Frontal cortex (tissue), 4 donors: ENCODE data around the gene OASL. TPM values are rescaled to one million over a fixed set of nuclear protein-coding genes. Genes with fewer than 3 reads are reported as not detected.

Experiments
- DNase-seq, 2 donors: peaks; one replicate each; pipeline ENCODE4 v3.0.0; 2012; ENCODE audit warnings: low spot score in 2 of 2
- FAIRE-seq: peaks from 2 replicates; lab custom pipeline; 2012; peaks lifted over from hg19 to GRCh38; lab: Jason Lieb, UNC
- total RNA-seq: library from RNA; depleted of rRNA; stranded (reverse); fragments of >200 nt; gene quantifications from one replicate; pipeline ENCODE4 v1.2.3, GENCODE V29; 2014
- donor health status: control.
- donor health status: control.
- donor health status: control.

The OASL gene
- total RNA-seq, 1 donor from 2014 or later: not detected

DNA sequence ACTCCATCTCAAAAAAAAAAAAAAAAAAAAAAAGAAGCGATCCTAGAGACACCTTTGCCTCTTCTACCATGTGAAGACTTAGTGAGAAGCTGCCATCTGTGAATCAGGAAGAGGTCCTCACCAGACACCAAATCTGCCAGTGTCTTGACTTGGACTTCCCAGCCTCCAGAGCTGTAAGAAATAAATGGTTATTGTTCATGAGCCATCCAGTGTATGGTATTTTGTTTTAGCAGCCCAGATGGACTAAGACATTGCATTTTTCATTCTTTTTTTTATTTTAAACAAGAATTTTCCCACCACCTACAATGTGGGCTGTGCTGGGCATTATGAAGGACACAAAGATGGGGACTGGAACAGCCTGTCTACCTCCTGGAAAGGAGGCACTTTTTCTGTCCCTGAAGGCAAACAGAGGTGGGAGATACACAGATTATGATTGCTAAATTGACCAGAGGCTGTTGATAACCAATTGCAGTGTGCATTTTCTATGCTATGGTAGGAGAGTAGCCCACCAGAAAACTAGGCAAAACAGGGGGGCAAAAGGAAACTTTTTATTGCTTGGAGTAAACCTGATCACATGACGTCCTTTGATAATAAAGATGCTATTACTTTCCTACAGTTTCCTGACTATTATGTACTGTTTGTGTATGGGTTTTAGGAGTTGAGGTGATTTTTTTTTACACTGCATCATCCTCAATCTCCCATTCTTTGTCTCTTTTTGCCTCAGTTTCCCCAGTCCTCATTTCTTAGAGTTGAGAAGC is 20.0 kb downstream of the OASL start:
- no peak for FAIRE-seq
- no peak for DNase-seq

DNA sequence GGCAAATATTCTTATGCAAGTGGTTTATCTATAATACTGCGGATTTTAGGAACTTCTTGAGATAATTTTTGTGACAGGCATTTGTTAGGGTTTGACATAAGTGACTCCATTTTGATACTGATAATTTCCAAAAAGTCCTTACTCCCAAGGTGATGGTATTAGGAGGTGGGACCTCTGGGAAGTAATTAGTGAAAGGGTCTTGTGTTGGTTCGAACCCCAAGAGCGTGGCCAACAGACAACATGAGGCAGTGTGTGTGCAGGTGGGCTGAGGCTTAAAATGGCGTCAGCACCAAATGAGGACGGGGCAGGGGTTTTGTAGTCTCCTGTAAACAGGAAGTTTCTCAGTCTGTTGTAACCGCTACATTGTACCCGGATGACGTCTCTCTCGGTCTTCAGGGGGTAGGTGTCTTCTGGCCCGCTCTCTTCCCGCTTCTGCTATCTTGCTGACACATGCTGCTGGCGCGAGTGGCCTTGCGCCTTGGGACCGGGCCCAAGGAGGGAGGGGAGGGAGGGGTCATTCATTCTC is 21.0 kb downstream of the OASL start:
- FAIRE-seq: no peak
- no peak for DNase-seq

DNA sequence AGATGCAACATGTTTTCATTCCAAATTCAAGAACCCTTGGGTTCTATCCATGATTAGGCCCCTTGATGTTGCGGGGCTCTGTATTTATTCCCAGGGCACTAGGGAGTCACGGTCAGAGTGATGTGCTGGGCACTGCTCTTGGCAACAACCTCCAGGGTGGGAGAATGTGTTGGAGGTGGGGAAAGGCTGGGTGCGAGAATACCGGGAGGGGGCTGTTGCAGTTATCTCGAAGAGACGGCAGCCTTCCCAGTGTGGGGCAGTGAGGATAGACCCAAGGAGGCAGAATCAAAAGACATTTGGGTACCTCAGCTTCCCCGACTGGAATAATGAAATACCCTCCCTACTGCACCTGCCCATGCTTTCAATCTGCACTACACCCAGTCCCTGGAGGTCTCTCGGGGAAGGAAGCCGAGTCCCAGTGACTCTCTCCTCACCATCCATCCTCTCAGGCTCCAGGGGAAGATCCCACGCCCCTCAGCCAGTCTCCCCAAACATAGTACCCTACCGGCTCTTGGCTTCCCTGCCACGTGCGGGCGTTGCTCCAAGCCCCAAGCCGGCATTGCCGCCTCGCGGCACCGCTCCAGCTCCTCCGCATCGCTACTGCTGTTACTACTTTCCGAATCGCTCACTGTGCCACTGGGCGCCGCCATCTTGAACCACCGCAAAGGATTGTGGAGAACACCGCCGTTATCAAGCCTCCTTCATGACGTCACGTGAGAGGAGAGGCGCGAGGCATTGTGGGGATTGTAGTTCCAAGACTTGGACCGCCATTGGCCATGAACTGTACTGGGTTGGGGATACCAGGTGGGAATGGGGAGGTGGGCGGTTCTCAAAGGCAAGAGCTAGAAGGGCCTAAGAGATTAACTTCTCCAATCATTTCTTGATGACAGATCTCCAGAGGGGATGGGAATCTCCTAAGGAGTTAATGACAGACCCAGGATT is 22.9 kb downstream of the OASL start, which contains the start of gene C12orf43:
C12orf43 (minus strand) TSS at position 663 of the 942 bp plus-strand sequence; CDS start at position 650, 13 bp downstream.
- FAIRE-seq: no peak
- DNase-seq: peak; percentile 82 to 93

DNA sequence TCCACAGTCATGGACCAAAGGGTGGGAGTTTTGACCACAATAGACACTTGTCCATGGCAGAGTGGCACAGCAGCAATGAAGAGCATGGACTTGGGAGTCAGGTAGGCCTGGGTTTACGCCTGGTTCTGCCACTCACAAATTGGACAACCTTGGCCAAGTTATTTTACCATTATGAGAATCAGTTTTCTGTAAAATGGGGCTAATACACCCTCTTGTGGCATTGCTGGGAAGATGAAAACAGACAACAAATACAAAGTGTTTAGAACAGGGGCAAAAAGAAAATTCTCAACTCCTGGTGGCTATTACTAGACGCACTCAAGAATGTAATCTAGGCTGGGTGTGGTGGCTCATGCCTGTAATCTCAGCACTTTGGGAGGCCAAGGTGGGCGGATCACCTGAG is 25.3 kb downstream of the OASL start:
- FAIRE-seq (no peak), DNase-seq (no peak)

DNA sequence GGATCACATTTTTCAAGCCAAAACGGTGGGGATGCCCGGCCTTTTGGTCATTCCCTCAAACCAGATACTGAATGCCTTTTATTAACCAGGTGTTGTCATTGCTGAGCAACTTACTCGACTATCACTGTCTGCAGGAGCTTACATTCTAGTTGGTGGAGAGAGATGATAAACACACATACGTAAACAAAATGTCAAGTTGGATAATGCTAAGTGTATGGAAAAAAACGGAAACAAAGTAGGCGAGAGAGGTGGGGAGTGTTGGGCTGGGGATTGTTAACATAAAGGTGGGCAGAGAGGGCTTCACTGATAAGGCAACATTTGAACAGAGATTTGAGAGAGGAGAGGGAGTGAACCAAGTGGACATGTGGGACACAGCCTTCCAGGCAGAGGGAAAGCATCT is 27.2 kb downstream of the OASL start:
- FAIRE-seq (no peak), DNase-seq (no peak)

DNA sequence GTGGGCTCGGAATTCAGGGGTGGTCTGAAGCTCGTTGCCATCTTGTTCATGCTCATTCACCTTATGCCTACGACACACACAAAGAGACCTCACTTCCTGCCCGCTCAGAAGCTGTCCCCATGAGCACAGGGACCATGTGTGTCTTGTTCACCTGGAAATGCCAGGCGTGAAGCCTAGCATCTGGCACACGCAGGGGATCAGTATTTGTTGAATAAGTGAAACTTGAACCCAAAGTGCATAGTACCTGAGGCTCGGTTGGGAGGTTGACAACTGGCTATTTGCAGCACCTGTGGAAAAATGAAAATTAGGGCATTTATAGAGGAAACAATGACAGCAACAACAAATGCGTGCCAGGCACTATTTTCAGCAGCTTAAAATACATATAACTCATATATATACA is 28.2 kb downstream of the OASL start:
- no peak for DNase-seq
- FAIRE-seq: no peak

DNA sequence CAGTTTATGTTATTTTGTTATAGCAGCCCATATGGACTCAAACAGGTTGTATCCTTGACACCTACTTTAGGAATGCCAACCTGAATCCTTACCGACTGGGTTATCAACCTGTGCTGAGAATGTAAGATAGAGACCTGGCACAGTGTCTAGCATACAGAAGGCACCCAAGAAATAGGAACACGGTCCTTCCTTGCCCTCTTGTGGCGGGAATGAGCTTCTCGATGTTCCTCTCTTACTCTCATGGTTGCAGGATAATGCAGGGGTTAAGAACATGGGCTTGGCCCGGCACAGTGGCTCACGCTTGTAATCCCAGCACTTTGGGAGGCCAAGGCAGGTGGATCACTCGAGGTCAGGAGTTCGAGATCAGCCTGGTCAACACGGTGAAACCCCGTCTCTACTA is 29.3 kb downstream of the OASL start:
- no peak for FAIRE-seq
- DNase-seq: no peak

DNA sequence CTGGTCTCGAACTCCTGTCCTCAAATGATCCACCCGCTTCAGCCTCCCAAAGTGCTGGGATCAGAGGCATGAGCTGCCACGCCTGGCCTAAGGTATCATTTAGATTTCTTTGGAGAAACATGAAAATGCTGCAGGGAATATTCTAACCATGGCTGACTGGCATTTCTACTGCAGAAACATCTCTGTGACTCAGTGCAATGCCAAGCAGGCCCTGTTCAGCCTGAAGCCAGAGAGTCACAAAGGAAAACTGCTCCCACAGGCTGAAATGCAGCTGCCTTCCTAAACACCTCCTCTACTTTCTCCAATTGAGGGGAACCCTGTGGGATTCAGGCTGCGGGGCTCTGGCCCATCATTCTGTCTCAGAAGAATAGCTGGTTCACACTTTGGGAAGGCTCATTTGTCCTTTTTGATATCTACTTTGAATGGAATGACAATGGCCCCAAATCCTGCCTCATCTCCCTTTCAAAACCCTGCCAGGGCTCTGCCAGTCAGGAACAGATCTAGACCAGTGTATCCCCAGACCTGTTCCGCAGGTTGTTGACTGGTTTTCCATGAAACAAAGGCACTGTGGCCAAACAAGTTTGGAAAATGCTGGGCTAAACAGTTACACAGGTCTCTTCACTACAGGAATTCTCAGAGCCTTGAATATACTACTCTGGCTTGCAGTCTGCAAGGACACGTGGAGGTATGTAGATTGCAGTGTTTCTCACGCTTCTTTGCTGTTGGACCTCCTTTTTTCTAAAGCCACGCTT is 30.5 kb downstream of the OASL start:
- DNase-seq: no peak
- FAIRE-seq: no peak

DNA sequence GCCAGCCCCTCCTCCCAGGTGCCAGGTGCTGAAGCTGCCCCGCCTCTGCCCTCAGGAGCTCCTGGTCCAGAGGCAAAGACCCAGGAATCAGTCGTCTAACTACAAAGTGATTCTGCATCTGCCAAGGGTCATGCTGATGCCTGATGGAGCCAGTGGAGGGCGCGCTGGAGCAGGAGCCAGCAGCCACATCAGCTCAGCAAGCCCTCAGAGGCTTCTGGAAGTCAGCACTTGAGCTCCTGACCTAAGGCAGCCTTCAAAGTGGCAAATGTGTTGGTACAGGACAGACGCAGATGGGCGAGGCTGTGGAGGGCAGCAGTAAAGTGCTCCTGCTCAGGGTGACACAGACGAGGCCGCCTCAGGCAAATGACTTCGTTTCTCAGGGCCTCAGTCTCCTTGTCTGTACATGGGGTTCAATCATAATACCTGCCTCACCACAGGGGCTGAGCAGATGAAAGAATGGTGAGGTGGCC is 33.7 kb downstream of the OASL start:
- no peak for FAIRE-seq

DNA sequence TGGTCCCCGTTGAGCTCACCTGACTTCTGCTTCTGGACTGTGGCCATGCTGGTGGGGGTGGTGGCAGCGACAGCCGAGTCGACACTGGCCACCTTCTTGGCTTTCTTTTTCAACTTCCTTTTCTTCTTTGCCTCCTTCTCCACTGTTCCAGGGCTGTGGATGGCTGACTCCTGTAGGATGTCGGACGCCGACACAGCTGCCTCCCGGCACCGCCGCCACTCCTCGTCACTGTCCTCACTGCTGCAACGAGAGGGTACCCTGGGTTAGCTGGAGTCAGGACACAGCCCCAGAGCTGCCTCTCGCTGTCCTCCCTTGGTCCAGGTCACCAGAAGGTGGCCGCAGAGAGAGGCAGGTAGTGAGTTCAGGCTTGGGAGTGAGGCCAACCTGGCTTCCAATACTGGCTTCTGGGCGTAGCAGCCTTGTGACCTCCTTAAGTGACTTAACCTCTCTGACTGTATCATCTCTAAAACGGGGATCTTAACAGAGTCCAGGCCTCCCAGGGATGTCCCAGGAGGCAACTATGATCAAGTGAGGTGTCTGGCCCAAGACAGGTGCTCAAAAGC is 34.7 kb downstream of the OASL start:
- DNase-seq (no peak), FAIRE-seq (no peak)

More for the DNA sequence above, 33.7 kb downstream of the OASL start:
- DNase-seq: no peak

DNA sequence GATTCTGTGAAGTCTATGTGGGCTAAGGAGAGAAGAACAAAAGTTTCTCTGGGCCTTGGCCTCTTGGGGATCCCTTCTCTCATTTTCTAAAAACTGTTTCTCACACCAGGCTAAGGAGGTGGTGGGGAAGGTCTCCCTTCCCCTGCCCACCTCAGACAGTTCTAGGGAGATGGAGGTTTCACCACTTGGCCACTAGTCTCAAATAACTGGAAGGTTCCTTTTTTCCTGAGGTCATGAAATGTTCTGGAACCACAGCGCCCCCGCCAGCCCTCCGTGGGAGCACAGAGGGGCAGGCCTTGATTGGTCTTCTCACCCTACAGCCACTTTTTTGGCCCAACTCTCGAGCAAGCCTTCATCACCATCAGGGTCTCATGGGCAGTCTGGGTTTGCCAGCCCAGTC is 35.4 kb downstream of the OASL start:
- no peak for FAIRE-seq
- no peak for DNase-seq

DNA sequence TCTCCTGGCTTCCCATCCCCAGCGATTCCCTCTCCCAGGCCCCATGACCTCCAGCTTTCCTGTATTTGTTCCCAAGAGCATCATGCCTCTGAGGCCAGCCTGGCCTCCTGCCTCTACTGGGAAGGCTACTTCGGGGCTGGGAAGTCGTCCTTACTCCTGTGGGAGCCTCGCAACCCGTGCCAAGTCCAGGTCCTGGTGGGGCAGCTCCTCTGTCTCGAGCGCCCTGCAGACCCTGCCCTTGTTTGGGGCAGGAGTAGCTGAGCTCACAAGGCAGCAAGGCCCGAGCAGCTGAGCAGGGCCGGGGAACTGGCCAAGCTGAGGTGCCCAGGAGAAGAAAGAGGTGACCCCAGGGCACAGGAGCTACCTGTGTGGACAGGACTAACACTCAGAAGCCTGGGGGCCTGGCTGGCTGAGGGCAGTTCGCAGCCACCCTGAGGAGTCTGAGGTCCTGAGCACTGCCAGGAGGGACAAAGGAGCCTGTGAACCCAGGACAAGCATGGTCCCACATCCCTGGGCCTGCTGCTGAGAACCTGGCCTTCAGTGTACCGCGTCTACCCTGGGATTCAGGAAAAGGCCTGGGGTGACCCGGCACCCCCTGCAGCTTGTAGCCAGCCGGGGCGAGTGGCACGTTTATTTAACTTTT is 37.1 kb downstream of the OASL start:
- FAIRE-seq (no peak), DNase-seq (no peak)

DNA sequence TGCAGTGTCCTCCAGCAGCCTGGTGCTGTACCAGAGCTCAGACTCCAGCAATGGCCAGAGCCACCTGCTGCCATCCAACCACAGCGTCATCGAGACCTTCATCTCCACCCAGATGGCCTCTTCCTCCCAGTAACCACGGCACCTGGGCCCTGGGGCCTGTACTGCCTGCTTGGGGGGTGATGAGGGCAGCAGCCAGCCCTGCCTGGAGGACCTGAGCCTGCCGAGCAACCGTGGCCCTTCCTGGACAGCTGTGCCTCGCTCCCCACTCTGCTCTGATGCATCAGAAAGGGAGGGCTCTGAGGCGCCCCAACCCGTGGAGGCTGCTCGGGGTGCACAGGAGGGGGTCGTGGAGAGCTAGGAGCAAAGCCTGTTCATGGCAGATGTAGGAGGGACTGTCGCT is 38.0 kb downstream of the OASL start:
- DNase-seq: no peak
- FAIRE-seq: no peak

DNA sequence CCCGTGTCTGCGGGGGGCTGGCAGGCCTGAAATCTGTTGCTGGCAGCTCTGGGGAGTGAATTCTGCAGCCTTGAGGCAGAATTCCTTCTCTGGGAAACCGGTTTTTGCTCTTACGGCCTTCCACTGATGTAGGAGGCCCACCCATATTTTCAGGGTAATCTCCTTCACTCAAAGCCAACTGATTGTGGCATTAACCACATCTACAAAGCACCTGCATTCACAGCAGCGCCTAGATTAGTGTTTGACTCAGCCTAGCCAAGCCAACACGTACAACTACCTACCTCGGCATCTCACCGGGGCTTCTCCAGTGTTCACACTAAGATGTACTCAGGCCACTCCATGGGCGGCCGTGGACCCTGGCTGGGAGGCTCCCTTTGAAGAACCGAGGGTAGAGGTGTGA is 38.5 kb downstream of the OASL start:
- no peak for FAIRE-seq
- no peak for DNase-seq

DNA sequence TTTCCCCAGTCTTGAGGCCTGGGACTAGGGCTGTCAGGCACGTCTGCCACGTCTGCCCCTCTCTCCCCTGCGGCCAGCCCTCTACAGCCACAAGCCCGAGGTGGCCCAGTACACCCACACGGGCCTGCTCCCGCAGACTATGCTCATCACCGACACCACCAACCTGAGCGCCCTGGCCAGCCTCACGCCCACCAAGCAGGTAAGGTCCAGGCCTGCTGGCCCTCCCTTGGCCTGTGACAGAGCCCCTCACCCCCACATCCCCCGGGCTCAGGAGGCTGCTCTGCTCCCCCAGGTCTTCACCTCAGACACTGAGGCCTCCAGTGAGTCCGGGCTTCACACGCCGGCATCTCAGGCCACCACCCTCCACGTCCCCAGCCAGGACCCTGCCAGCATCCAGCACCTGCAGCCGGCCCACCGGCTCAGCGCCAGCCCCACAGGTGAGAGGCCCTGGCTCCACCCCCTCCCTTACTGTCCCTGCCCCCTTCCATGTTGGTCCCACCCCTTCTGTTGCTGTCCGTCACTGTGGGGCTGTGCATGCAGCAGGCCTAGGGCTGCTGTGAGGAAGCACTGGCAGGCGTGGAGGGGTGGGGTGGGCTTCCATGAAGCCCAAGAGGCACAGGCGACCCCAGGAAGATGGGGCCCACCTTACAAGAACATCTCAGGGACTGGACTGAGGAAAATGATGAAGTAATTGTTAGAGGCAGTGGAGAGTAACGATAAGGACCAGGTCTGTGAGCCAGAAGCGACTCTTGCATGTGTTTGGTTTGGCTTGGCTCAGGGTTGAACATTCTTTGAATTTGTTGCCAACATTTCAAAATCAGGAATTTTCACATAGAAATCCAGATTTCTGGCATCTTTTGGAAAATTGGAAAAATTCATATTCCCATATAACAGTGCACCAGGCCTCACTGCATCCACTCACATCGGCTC is 39.6 kb downstream of the OASL start:
- FAIRE-seq (no peak), DNase-seq (no peak)

DNA sequence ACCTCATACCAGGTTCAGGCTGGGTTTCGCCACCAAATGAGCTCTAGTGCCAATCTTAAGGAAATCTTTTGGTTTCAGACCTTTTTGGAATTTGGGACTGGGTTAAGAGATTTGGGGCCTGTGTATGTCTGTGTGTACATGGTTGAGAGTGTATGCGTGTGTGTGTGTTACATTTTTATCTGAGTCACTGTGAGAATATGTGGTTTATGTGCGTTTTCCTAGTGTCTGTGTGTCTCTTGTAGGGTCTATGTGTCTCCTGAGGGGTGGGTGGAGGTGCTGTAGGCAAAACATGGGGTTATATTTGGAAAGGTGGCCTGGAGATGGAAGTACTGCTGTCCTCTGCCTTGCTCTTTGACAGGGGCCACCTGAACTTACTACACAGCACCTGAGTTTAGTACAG is 40.6 kb downstream of the OASL start:
- no peak for DNase-seq
- FAIRE-seq: no peak

DNA sequence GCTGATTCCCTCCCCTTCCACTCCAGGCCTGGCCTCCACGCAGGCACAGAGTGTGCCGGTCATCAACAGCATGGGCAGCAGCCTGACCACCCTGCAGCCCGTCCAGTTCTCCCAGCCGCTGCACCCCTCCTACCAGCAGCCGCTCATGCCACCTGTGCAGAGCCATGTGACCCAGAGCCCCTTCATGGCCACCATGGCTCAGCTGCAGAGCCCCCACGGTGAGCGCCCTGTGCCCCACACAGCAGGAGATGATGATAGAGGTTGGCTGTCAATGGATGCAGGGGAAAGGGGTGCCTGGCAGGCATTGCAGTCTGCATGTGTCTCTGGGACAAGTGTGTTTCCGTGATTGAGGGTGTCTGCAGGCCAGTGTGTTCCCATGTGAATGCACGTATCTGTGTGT is 41.6 kb downstream of the OASL start:
- FAIRE-seq (no peak), DNase-seq (no peak)

DNA sequence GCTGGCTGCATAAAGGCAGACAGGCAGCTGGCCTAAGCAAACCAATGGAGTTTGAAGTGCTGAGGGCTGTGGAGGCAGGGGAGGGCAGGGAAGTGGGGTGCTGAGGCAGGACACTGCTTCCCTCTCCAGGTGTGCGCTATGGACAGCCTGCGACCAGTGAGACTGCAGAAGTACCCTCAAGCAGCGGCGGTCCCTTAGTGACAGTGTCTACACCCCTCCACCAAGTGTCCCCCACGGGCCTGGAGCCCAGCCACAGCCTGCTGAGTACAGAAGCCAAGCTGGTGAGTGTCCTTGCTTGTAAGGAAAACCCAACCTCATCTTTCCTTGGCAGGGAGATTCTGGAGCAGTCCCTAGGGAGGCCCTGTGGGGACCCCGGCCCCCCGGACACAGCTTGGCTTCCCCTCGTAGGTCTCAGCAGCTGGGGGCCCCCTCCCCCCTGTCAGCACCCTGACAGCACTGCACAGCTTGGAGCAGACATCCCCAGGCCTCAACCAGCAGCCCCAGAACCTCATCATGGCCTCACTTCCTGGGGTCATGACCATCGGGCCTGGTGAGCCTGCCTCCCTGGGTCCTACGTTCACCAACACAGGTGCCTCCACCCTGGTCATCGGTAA is 42.8 kb downstream of the OASL start:
- DNase-seq: no peak
- FAIRE-seq: no peak
